K562 (cell line): ENCODE results near the gene KCNJ2. TPM values are rescaled to one million over a fixed set of nuclear protein-coding genes. Genes with fewer than 3 reads are reported as not detected.

ENCODE experiments used
- ATAC-seq: fragments of 200-7000 bp; cut with Tn5 transposase; 3 replicates; pipeline ENCODE4 v1.9.1; 2020; ENCODE audit warnings: moderate library complexity
- BruUV-seq: library from RNA; stranded (reverse); fragments of 400-500 nt; replicated peaks from 2 replicates; lab custom pipeline; 2021; lab: Mats Ljungman, UMichigan
- CTCF ChIA-PET: fragments of 300-600 bp; formaldehyde crosslinking; extraction: SDS; loops from one replicate; lab custom pipeline; 2021; ENCODE audit warnings: low intra/inter-chr PET ratio; lab: Yijun Ruan, JAX
- POLR2A ChIA-PET: fragments of 300-600, 350-650 bp; sonication (Branson Sonifier 250); formaldehyde crosslinking; extraction: SDS; loops from one replicate; lab custom pipeline; 2021; ENCODE audit warnings: antibody characterized with exemption, inconsistent platforms; lab: Yijun Ruan, JAX
- DNase-seq, 4 experiments: peaks; one replicate each; pipeline versions ENCODE4 v3.0.0 to v3.0.0-alpha.2; 2011 to 2018; ENCODE audit warnings: low spot score in 3 of 4, mixed read lengths in 3 of 4; ENCODE audit errors: extremely low read depth in 1 of 4
- FAIRE-seq: peaks from 2 replicates; lab custom pipeline; 2011; peaks lifted over from hg19 to GRCh38; lab: Jason Lieb, UNC
- H2AFZ ChIP-seq: 2 replicates; pipeline ENCODE4 v1.6.0; 2011; ENCODE audit warnings: low read depth, low read length, control low read depth, inconsistent platforms
- H3K27ac ChIP-seq: fragments of 200-600 bp; 3 replicates; pipeline ENCODE4 v1.8.0; 2011; ENCODE audit warnings: low read depth, mild to moderate bottlenecking, control low read depth, inconsistent platforms, low read length, moderate library complexity, mixed read lengths; ENCODE audit errors: extremely low read depth
- H3K27me3 ChIP-seq, 2 experiments: fragments of 300-600 bp in 1 of 2; 2 replicates in 1 of 2; 3 replicates in 1 of 2; pipeline versions ENCODE4 v1.6.0 to v1.8.0; 2011; ENCODE audit warnings: inconsistent platforms in 2 of 2, low read length in 2 of 2, mild to moderate bottlenecking in 1 of 2, mixed read lengths in 1 of 2, moderate library complexity in 1 of 2; ENCODE audit not compliant: control insufficient read depth in 2 of 2, insufficient read depth in 2 of 2
- H3K36me3 ChIP-seq: fragments of 300-600 bp; 3 replicates; pipeline ENCODE4 v1.8.0; 2011; ENCODE audit warnings: mild to moderate bottlenecking, low read length, inconsistent platforms; ENCODE audit not compliant: control insufficient read depth, insufficient read depth
- H3K4me1 ChIP-seq, 2 experiments: fragments of 200-600 bp in 1 of 2; replicated peaks in 1 of 2; 2 replicates in 1 of 2; 3 replicates in 1 of 2; pipeline versions ENCODE4 v1.5.1 to v1.8.0; 2011; ENCODE audit warnings: inconsistent platforms in 2 of 2, low read length in 2 of 2, mild to moderate bottlenecking in 1 of 2, mixed read lengths in 1 of 2, moderate library complexity in 1 of 2; ENCODE audit not compliant: control insufficient read depth in 2 of 2, insufficient read depth in 2 of 2
- H3K4me2 ChIP-seq: 2 replicates; pipeline ENCODE4 v1.6.1; 2011; ENCODE audit warnings: low read length, control low read depth, inconsistent platforms, mixed read lengths; ENCODE audit not compliant: insufficient read depth
- H3K4me3 ChIP-seq: fragments of 200-600 bp; sonication (generic), shearing (Covaris generic); 2 replicates; pipeline ENCODE4 v1.5.1; 2016; ENCODE audit warnings: control low read depth, inconsistent platforms
- H3K79me2 ChIP-seq: fragments of 200-600 bp; 3 replicates; pipeline ENCODE4 v1.8.0; 2011; ENCODE audit warnings: low read length, inconsistent platforms; ENCODE audit not compliant: control insufficient read depth, insufficient read depth
- H3K9ac ChIP-seq, 2 experiments: 2 replicates each; pipeline versions ENCODE4 v1.6.0 to v1.6.1; 2011; ENCODE audit warnings: low read depth in 2 of 2, low read length in 2 of 2, control low read depth in 1 of 2, inconsistent platforms in 1 of 2, mild to moderate bottlenecking in 1 of 2, mixed read lengths in 1 of 2; ENCODE audit not compliant: insufficient read depth in 1 of 2
- H3K9me1 ChIP-seq: one replicate; pipeline ENCODE4 v1.6.0; 2011; ENCODE audit warnings: inconsistent platforms, mild to moderate bottlenecking, low read length, moderate library complexity; ENCODE audit not compliant: control insufficient read depth, insufficient read depth
- H3K9me3 ChIP-seq: replicated peaks from 2 replicates; pipeline ENCODE4 v1.5.1; 2011; ENCODE audit warnings: low read depth, low read length, inconsistent platforms; ENCODE audit not compliant: control insufficient read depth, insufficient read depth
- H4K20me1 ChIP-seq: replicated peaks from 2 replicates; pipeline ENCODE4 v1.6.1; 2011; ENCODE audit warnings: low read length, inconsistent platforms, mixed read lengths; ENCODE audit not compliant: control insufficient read depth, insufficient read depth
- BRD9 ChIP-seq: fragments of 450-650 bp; IDR thresholded peaks from 2 replicates; pipeline ENCODE4 v1.6.1; 2018; ENCODE audit warnings: low read depth; ENCODE audit not compliant: partially characterized antibody
- ELF4 ChIP-seq: fragments of 450-650 bp; formaldehyde crosslinking; IDR thresholded peaks from 2 replicates; pipeline ENCODE4 v1.4.0; 2022; ENCODE audit warnings: missing genetic modification characterization
- GABPA ChIP-seq: fragments of 200-800 bp; sonication (Bioruptor generic); conservative IDR thresholded peaks from 2 replicates; pipeline ENCODE4 v1.6.1; 2016; ENCODE audit warnings: low read depth, missing genetic modification characterization, missing compliant biosample characterization
- GATAD2B ChIP-seq: fragments of 450-650 bp; IDR thresholded peaks from 2 replicates; pipeline ENCODE4 v1.6.1; 2017; ENCODE audit warnings: mild to moderate bottlenecking, borderline replicate concordance
- KAT7 ChIP-seq: sonication (generic); formaldehyde crosslinking; IDR thresholded peaks from 2 replicates; pipeline ENCODE4 v1.8.0; 2022; ENCODE audit warnings: missing genetic modification reagents, mild to moderate bottlenecking, borderline replicate concordance
- L3MBTL2 ChIP-seq: fragments of 450-650 bp; IDR thresholded peaks from 2 replicates; pipeline ENCODE4 v1.6.1; 2016; ENCODE audit warnings: mild to moderate bottlenecking, moderate library complexity
- OTX1 ChIP-seq: fragments of 450-650 bp; formaldehyde crosslinking; IDR thresholded peaks from 2 replicates; pipeline ENCODE4 v1.4.0; 2022; ENCODE audit warnings: mild to moderate bottlenecking
- PHF21A ChIP-seq: fragments of 450-650 bp; IDR thresholded peaks from 2 replicates; pipeline ENCODE4 v1.6.1; 2017; ENCODE audit warnings: low read depth, borderline replicate concordance
- POLR2A ChIP-seq: fragments of 450-650 bp; conservative IDR thresholded peaks from 2 replicates; pipeline ENCODE4 v1.6.1; 2016
- RFX1 ChIP-seq: fragments of 450-650 bp; IDR thresholded peaks from 2 replicates; pipeline ENCODE4 v1.6.1; 2016; ENCODE audit warnings: mild to moderate bottlenecking, moderate library complexity
- RHOXF2B ChIP-seq: fragments of 250-450 bp; sonication (Bioruptor Pico); conservative IDR thresholded peaks from 2 replicates; pipeline ENCODE4 v1.5.1; 2021
- ZFP30 ChIP-seq: fragments of 250-450 bp; sonication (Bioruptor Pico); IDR thresholded peaks from 2 replicates; pipeline ENCODE4 v1.8.0; 2022; ENCODE audit warnings: moderate library complexity, mild to moderate bottlenecking, inconsistent platforms, borderline replicate concordance
- WGBS: fragments of 100-300 bp; shearing (Covaris generic); methylation state at CpG from one replicate; pipeline ENCODE4 v1.1.6; 2016; ENCODE audit warnings: low coverage, mixed read lengths; ENCODE audit not compliant: insufficient coverage; ENCODE audit errors: missing lambda C conversion rate; 5-methylcytosine and 5-hydroxymethylcytosine counted together
- in situ Hi-C: fragments of 300-500 bp; cut with MboI; formaldehyde crosslinking; loops from 4 replicates; pipeline ENCODE4 v1.15.0; 2018; ENCODE audit warnings: inconsistent platforms, mixed read lengths
- intact Hi-C: fragments of 100-400 bp; cut with micrococcal nuclease; formaldehyde crosslinking; loops from 2 replicates; pipeline ENCODE4 v1.14.2; 2022
- polyA plus RNA-seq, 8 experiments: library from polyadenylated mRNA; depleted of rRNA in 4 of 8; stranded (reverse) in 5 of 8; unstranded in 3 of 8; fragments of >200 nt; fragmentation: Nextera tagmentation in 2 of 8; fragmentation: Illumina TruSeq in 1 of 8; extraction: Ambion mirVana in 2 of 8; extraction: Trizol in 1 of 8; gene quantifications; 2 replicates each; pipeline versions ENCODE4 v1.2.1 to v1.2.3, GENCODE V29; 2011 to 2014; ENCODE audit warnings: inconsistent platforms in 1 of 8, missing spikeins in 1 of 8
- total RNA-seq, 7 experiments: library from RNA; depleted of rRNA in 6 of 7; stranded (reverse); fragments of >200 nt in 6 of 7; fragmentation: Illumina TruSeq in 2 of 7; extraction: Trizol in 2 of 7; gene quantifications; 2 replicates each; pipeline versions ENCODE4 v1.2.1 to v1.2.3, GENCODE V29; 2011 to 2021; ENCODE audit warnings: low replicate concordance in 1 of 7
- TF ChIP-seq, protein P1 (sequence below): sonication (generic); formaldehyde crosslinking; IDR thresholded peaks from 2 replicates; pipeline ENCODE4 v1.8.0; 2022; ENCODE audit warnings: mild to moderate bottlenecking, low read depth, missing genetic modification reagents
- TF ChIP-seq, protein P2 (sequence below): sonication (generic); formaldehyde crosslinking; IDR thresholded peaks from 2 replicates; pipeline ENCODE4 v1.8.0; 2022; ENCODE audit warnings: missing genetic modification reagents, mild to moderate bottlenecking, moderate library complexity, borderline replicate concordance
- TF ChIP-seq, protein P3 (sequence below): sonication (generic); formaldehyde crosslinking; IDR thresholded peaks from 2 replicates; pipeline ENCODE4 v1.9.0; 2022; ENCODE audit warnings: mild to moderate bottlenecking, missing genetic modification reagents

Gene KCNJ2
- total and polyA plus RNA-seq, 9 of the 15 experiments (the other 6 are each of a cell fraction or from before 2014, with no cell fraction given): not detected

DNA sequence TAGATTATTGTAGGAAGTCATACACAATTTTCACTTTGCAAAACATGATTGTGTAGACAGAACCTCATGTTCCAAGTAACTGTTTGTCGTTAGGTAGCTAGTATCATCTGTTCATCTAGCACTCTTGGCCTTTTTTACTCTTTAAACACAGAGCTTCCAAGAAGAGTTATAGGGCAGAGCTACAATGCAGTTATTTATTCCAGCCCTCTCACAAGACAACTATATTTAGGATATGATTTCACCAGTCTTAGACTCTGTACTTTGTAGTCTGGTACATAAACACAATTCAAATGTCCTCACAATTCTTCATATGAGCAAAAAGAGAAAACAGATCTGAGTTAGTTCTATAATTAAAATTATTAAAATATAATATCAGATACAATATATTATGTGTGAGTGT, 37.9 kb downstream of the KCNJ2 start:
- no peak overlapping the region for H2AFZ ChIP-seq
- FAIRE-seq: no peak
- H3K9me3 ChIP-seq: no peaks in the 10 kb centered on the region
- ChIA-PET POLR2A (no interaction called here), CTCF (no interaction called here)
- TF ChIP-seq, protein P1, sequence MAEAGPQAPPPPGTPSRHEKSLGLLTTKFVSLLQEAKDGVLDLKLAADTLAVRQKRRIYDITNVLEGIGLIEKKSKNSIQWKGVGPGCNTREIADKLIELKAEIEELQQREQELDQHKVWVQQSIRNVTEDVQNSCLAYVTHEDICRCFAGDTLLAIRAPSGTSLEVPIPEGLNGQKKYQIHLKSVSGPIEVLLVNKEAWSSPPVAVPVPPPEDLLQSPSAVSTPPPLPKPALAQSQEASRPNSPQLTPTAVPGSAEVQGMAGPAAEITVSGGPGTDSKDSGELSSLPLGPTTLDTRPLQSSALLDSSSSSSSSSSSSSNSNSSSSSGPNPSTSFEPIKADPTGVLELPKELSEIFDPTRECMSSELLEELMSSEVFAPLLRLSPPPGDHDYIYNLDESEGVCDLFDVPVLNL (CRISPR knock-in tag): no peak
- TF ChIP-seq, all 486 proteins: peak for 0
- BruUV-seq: no TSS peak
- H3K9ac ChIP-seq: no peak overlapping the region
- H3K79me2 ChIP-seq: no peaks in the 10 kb centered on the region
- DNase-seq: no peak
- no peaks in the 10 kb centered on the region for H3K27me3 ChIP-seq
- in situ Hi-C loops (no loop called here), intact Hi-C loops (no loop called here)
- H3K4me2 ChIP-seq: no peak overlapping the region
- H3K4me3 ChIP-seq: no peak overlapping the region
- no peaks in the 10 kb centered on the region for H4K20me1 ChIP-seq
- H3K27ac ChIP-seq: no peak overlapping the region
- 0% methylated on average over 1 of the region's 1 CpG for WGBS
- no peaks in the 10 kb centered on the region for H3K36me3 ChIP-seq
- H3K4me1 ChIP-seq: no peaks in the 10 kb centered on the region
- H3K9me1 ChIP-seq: no peaks in the 10 kb centered on the region
- ATAC-seq: no peak

DNA sequence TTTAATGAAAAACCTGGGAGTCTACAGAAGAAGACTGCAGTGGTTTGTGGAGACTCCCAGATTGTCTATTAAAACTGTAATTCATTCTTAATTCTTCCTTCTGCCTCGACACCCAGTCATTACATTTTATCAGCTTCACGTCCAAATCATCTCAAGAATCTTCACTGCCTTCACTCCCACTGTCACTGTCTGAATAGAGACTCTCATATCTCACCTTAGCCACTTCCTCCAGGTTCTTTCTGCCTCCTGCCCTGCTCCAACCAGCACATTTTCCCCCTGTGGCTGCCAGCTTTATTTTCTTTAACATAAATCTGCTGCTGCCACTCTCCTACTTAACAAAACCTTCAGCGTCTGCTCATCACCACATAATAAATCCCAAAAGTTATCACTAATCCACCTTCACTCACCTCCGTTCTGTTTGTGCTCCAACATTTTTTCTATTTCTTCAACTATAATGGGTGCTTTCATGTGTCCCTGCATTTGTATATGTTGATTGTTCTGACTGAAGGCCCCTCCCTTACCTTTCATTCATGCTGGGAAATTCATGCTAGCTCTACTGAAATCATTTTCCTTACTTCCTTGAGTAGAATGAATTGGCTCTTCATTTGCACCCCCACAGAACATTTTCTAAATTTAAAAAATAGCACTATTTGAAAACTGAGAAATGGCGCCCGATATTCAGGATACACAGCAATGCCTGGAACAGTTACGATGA, 38.9 kb downstream of the KCNJ2 start:
- WGBS: 0% methylated on average over 7 of the region's 7 CpGs
- Histone ChIP-seq H3K27me3 (no peaks in the 10 kb centered on the region), H2AFZ (no peak overlapping the region), H3K9ac (no peak overlapping the region), H3K79me2 (no peaks in the 10 kb centered on the region), H3K4me2 (no peak overlapping the region), H3K36me3 (no peaks in the 10 kb centered on the region), H4K20me1 (no peaks in the 10 kb centered on the region), H3K27ac (no peak overlapping the region), H3K9me3 (no peaks in the 10 kb centered on the region), H3K9me1 (no peaks in the 10 kb centered on the region), H3K4me1 (no peaks in the 10 kb centered on the region), H3K4me3 (no peak overlapping the region)
- ChIA-PET CTCF (interaction anchor here (0.6 kb wide), 1 partner anchor 142 kb away, joined by 4 read pairs; no protein-coding TSS in a partner anchor), POLR2A (no interaction called here)
- no peak for DNase-seq
- BruUV-seq: no TSS peak
- ATAC-seq: no peak
- no peak for FAIRE-seq
- intact Hi-C loops: no loop called here
- in situ Hi-C loops: no loop called here
- TF ChIP-seq ELF4 (CRISPR knock-in tag) (no peak), KAT7 (CRISPR knock-in tag) (no peak), BRD9 (no peak), GABPA (no peak), RFX1 (no peak), OTX1 (CRISPR knock-in tag) (no peak), POLR2A (no peak), GATAD2B (no peak), L3MBTL2 (no peak), RHOXF2B (CRISPR knock-in tag) (no peak), ZFP30 (CRISPR knock-in tag) (no peak), PHF21A (no peak)
- TF ChIP-seq, protein P2, sequence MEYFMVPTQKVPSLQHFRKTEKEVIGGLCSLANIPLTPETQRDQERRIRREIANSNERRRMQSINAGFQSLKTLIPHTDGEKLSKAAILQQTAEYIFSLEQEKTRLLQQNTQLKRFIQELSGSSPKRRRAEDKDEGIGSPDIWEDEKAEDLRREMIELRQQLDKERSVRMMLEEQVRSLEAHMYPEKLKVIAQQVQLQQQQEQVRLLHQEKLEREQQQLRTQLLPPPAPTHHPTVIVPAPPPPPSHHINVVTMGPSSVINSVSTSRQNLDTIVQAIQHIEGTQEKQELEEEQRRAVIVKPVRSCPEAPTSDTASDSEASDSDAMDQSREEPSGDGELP (CRISPR knock-in tag): no peak
- TF ChIP-seq, protein P3, sequence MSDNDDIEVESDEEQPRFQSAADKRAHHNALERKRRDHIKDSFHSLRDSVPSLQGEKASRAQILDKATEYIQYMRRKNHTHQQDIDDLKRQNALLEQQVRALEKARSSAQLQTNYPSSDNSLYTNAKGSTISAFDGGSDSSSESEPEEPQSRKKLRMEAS (CRISPR knock-in tag): no peak
